Measurements from ENCODE around the gene SNX30. TPM values are rescaled to one million over a fixed set of nuclear protein-coding genes. Genes with fewer than 3 reads are reported as not detected.

The SNX30 gene
- total RNA-seq, 1 donor: 20.4 TPM

DNA sequence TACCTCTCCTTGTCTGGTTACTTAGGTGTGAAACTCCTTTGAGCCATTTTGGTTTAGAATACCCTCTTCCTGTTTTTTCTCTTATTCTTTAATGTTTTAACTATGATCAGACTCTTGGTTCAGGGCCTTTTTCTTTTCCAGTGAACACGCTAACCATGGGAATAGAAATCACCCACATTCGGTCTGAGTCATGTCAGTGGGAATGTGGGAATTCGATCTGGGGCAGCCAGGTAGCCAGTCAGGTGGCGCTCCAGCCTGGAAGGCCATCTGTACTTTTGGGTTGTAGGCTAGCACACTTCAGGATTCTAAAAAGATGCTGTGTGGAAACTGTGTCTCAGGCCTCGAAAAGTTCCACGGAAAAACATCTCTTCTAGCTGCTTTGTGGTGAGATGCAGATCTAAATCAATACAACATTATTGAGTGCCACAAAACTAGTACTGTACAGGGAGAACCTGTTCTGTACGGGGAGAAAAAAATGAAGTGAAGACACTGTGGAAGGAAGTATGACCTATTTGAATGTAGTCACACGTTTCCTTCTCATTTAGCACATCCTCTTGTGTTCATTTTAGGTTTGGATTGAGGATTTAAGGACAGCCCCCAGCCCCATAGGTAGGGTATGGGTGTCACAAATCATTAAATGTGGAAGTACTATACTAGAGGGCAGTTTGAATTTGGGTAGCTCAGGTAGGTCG lies 36.4 kb downstream of the SNX30 start:
- no peak overlapping the region for H3K4me3 ChIP-seq (ENCODE audit: low read length)
- peaks cover 21% of the 10 kb centered on the region for H3K4me1 ChIP-seq (ENCODE audit: insufficient read depth, low read length)
- no peaks in the 10 kb centered on the region for H3K9me3 ChIP-seq (ENCODE audit: low read depth, low read length)
- no peaks in the 10 kb centered on the region for H3K27me3 ChIP-seq (ENCODE audit: insufficient read depth, low read length)

DNA sequence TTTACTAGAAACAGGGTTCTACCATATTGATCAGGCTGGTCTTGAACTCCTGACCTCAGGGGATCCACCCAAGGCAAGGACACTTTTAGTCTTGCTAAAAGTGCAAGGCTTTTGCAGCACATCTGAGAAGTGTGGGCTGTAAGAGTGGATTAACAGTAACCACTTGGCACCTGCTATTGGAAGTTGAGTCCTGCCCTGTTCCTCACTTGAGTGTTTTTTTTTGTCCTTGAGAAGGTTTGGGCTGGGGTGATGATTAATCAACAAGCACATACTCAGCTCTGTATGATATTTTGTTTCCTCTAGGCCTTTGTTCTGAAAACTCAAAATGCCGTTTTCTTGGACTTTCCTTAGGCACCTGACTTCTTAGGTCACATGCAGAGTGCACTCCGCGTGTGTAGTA lies 37.4 kb downstream of the SNX30 start:
- no peak overlapping the region for H3K4me3 ChIP-seq (ENCODE audit: low read length)
- H3K4me1 ChIP-seq (ENCODE audit: insufficient read depth, low read length): peaks cover 23% of the 10 kb centered on the region
- no peaks in the 10 kb centered on the region for H3K9me3 ChIP-seq (ENCODE audit: low read depth, low read length)
- no peaks in the 10 kb centered on the region for H3K27me3 ChIP-seq (ENCODE audit: insufficient read depth, low read length)

DNA sequence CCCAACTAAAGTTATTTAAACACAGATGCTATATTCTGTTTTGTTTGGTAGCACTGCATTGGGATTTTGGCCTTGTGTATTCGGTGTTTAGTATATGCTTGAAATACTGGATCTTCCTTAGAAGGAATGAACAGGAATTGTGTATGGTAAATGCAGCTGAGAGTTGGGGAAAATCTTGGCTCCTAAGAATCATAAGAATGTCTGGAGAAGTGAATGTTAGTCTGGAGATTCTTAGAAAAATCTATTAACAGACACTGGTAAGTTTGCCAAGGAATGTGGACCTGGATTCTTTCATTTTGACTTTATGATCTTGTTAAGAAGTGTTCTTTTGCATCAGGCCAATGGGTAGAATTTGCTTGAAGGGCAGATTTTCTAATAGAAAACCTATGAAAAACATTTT lies 38.9 kb downstream of the SNX30 start:
- Histone ChIP-seq H3K4me1 (ENCODE audit: insufficient read depth, low read length) (peaks cover 26% of the 10 kb centered on the region), H3K9me3 (ENCODE audit: low read depth, low read length) (no peaks in the 10 kb centered on the region), H3K27me3 (ENCODE audit: insufficient read depth, low read length) (no peaks in the 10 kb centered on the region), H3K4me3 (ENCODE audit: low read length) (no peak overlapping the region)

GRCh38 chr9:112789891-112790774 lies 39.6 kb downstream of the SNX30 start:
- no peaks in the 10 kb centered on the region for H3K27me3 ChIP-seq (ENCODE audit: insufficient read depth, low read length)
- no peak overlapping the region for H3K4me3 ChIP-seq (ENCODE audit: low read length)
- peaks cover 26% of the 10 kb centered on the region for H3K4me1 ChIP-seq (ENCODE audit: insufficient read depth, low read length)
- H3K9me3 ChIP-seq (ENCODE audit: low read depth, low read length): no peaks in the 10 kb centered on the region

DNA sequence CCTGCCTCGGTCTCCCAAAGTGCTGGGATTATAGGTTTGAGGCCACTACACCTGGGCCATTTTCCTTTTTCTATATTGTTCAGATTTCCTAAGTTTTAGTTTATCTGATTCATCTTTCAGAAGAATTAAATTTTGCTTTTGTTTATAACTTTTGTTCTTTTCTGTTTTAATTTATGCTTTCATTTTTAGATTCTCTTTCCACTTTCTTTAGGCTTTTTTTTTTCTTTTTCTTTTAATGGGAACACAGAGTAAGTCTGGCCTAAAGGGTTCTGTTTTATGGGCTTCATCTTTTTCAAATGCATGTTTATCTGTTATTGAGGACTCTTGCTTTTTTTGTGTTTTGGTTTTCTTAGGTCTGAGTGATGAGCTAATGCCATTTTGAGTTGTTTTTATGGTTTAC lies 42.1 kb downstream of the SNX30 start:
- Histone ChIP-seq H3K4me1 (ENCODE audit: insufficient read depth, low read length) (peaks cover 8% of the 10 kb centered on the region), H3K4me3 (ENCODE audit: low read length) (no peak overlapping the region), H3K27me3 (ENCODE audit: insufficient read depth, low read length) (no peaks in the 10 kb centered on the region), H3K9me3 (ENCODE audit: low read depth, low read length) (no peaks in the 10 kb centered on the region)

GRCh38 chr9:112793213-112793810 lies 42.8 kb downstream of the SNX30 start:
- Histone ChIP-seq H3K4me1 (ENCODE audit: insufficient read depth, low read length) (peaks cover 5% of the 10 kb centered on the region), H3K4me3 (ENCODE audit: low read length) (no peak overlapping the region), H3K27me3 (ENCODE audit: insufficient read depth, low read length) (no peaks in the 10 kb centered on the region), H3K9me3 (ENCODE audit: low read depth, low read length) (no peaks in the 10 kb centered on the region)

DNA sequence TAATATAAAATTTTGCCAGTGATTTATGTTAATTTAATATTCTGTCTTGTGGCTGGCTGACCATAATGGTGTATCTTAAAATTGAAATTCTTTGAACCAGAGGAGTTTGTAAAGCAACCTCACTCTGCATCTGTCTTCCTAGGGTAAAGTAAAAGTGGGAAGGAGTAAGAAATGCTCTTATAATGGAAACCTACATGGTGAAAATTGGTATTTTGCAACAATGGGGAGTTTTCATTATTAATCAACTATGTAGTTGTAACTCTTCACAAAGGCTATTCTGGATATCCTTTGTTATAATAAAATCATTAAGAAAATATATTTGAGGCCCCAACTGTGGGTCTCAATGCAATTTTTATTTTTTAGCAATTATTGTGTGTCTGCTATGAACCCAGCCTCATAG lies 44.2 kb downstream of the SNX30 start:
- H3K9me3 ChIP-seq (ENCODE audit: low read depth, low read length): no peaks in the 10 kb centered on the region
- no peaks in the 10 kb centered on the region for H3K27me3 ChIP-seq (ENCODE audit: insufficient read depth, low read length)
- H3K4me1 ChIP-seq (ENCODE audit: insufficient read depth, low read length): peaks cover 5% of the 10 kb centered on the region
- H3K4me3 ChIP-seq (ENCODE audit: low read length): no peak overlapping the region

- Histone ChIP-seq H3K4me1 (ENCODE audit: insufficient read depth, low read length) (peaks cover 5% of the 10 kb centered on the region), H3K9me3 (ENCODE audit: low read depth, low read length) (no peaks in the 10 kb centered on the region), H3K27me3 (ENCODE audit: insufficient read depth, low read length) (no peaks in the 10 kb centered on the region), H3K4me3 (ENCODE audit: low read length) (no peak overlapping the region)
These were observed 45.4 kb downstream of the SNX30 start for GRCh38 chr9:112795921-112796320.

DNA sequence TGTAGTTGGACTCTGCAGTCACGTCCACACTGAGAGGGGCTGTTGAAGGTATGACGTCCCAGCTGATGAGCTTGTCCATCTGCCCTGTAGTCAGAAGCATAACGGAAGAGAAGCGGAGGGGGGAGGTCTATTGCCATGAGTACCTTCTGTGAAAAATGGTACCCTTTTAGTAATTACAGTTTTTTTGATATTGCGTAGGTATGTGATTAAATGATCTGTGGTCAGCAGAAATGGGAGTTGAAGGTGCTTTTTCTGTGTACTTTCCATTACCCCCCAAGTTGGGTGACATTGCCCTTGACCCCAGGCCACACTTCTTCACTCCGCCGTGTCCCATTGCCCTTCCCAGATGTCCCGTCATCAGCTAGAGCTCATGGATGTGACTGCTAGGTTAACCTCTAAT lies 45.9 kb downstream of the SNX30 start:
- Histone ChIP-seq H3K9me3 (ENCODE audit: low read depth, low read length) (no peaks in the 10 kb centered on the region), H3K27me3 (ENCODE audit: insufficient read depth, low read length) (no peaks in the 10 kb centered on the region), H3K4me3 (ENCODE audit: low read length) (no peak overlapping the region), H3K4me1 (ENCODE audit: insufficient read depth, low read length) (peaks cover 5% of the 10 kb centered on the region)

- Histone ChIP-seq H3K4me1 (ENCODE audit: insufficient read depth, low read length) (peaks cover 30% of the 10 kb centered on the region), H3K4me3 (ENCODE audit: low read length) (no peak overlapping the region), H3K27me3 (ENCODE audit: insufficient read depth, low read length) (no peaks in the 10 kb centered on the region), H3K9me3 (ENCODE audit: low read depth, low read length) (no peaks in the 10 kb centered on the region)
These were observed 58.8 kb downstream of the SNX30 start for GRCh38 chr9:112809351-112809848.

GRCh38 chr9:112809906-112810305 lies 59.3 kb downstream of the SNX30 start:
- H3K9me3 ChIP-seq (ENCODE audit: low read depth, low read length): no peaks in the 10 kb centered on the region
- no peak overlapping the region for H3K4me3 ChIP-seq (ENCODE audit: low read length)
- H3K4me1 ChIP-seq (ENCODE audit: insufficient read depth, low read length): peaks cover 30% of the 10 kb centered on the region
- H3K27me3 ChIP-seq (ENCODE audit: insufficient read depth, low read length): no peaks in the 10 kb centered on the region

DNA sequence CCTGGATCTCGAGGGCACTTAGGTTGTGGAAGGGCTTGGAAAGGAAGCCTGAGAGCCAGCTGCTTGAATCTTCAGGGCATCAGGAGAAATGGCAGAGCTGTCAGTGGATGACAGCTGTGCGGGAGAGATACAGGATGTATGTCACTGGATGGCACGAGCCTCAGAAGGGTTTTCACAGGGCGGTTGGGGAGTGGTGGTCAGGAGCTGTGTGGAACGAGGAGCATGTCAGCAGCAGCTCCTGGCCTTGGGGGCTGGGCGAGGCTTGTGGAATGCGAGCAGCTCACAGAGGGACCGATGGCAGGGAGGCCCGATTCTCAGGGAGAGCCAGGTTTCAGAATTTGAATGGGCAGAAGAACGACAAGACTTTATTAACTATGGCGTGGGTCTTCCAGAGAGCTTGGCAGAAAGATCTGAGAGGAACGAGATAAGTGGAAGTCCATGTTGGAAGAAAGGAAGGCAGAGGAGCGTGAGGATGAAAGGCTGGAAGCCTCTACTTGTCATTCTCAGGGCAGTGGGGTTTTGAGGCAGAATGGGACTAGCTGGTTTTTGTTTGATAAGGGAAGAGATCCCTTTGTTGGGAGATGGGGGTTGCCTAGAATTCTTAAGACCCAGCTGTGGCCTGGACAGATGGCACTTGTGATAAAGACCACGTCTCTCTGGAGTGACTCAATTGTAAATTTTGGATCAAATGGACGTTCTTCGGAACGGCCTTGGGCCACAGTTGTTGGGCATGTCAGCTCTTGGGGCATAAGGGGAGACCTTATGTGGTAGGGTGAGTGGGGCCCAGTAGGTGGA lies 60.3 kb downstream of the SNX30 start:
- no peaks in the 10 kb centered on the region for H3K27me3 ChIP-seq (ENCODE audit: insufficient read depth, low read length)
- no peaks in the 10 kb centered on the region for H3K9me3 ChIP-seq (ENCODE audit: low read depth, low read length)
- H3K4me1 ChIP-seq (ENCODE audit: insufficient read depth, low read length): peaks cover 30% of the 10 kb centered on the region
- no peak overlapping the region for H3K4me3 ChIP-seq (ENCODE audit: low read length)

DNA sequence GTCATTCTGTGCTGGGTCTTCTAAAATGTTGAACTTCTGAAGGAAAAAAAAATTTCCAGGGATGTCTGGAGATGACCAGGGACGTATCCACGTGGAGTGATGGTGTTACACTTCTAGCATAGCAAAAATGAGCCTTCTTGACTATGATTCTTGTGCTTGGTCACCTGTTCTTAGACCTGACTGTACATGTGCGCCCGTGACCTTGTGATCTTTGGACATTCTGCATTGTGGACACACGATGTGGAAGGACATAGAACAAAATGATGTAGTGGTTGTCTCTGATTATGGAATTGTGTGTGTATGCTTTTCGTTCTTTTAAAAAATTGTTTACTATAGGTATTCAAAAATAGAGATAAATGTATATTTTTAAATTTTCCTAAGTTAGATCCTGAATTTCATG lies 61.0 kb downstream of the SNX30 start:
- Histone ChIP-seq H3K4me3 (ENCODE audit: low read length) (no peak overlapping the region), H3K9me3 (ENCODE audit: low read depth, low read length) (no peaks in the 10 kb centered on the region), H3K27me3 (ENCODE audit: insufficient read depth, low read length) (no peaks in the 10 kb centered on the region), H3K4me1 (ENCODE audit: insufficient read depth, low read length) (peaks cover 30% of the 10 kb centered on the region)

DNA sequence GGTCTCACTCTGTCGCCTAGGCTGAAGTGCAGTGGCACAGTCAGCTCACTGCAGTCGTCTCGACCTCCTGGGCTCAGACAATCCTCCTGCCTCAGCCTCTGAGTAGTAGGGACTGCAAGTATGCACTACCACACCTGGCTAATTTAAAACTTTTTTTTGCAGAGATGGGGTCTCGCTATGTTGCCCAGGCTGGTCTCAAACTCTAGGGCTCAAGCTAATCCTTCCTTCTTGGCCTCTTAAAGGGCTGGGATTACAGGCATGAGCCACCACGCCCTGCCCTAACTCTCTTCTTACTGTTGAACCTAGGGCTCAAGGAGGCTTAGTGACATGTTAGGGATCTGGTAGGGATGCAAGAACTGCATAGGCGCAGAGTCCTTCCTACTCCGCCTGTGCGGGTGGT lies 65.3 kb downstream of the SNX30 start:
- Histone ChIP-seq H3K4me3 (ENCODE audit: low read length) (no peak overlapping the region), H3K9me3 (ENCODE audit: low read depth, low read length) (no peaks in the 10 kb centered on the region), H3K27me3 (ENCODE audit: insufficient read depth, low read length) (no peaks in the 10 kb centered on the region), H3K4me1 (ENCODE audit: insufficient read depth, low read length) (peaks cover 6% of the 10 kb centered on the region)

DNA sequence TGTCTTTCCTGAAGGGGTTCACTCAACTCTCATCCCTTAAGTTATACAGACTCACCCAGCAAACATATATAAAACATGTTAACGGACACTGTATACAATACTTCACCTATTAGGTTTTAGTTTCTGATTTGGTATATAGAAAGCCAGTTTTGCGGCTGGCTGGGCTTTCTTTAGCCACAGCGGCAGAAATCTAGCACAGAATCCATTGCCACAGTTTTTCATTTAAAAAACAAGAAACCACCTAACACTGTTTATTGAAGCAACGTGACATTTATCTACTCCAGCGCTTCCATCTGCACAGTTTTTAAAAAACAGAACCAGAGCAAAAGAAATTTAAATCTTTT lies 67.3 kb downstream of the SNX30 start:
- H3K9me3 ChIP-seq (ENCODE audit: low read depth, low read length): no peaks in the 10 kb centered on the region
- H3K4me1 ChIP-seq (ENCODE audit: insufficient read depth, low read length): peaks cover 5% of the 10 kb centered on the region
- H3K27me3 ChIP-seq (ENCODE audit: insufficient read depth, low read length): no peaks in the 10 kb centered on the region
- no peak overlapping the region for H3K4me3 ChIP-seq (ENCODE audit: low read length)
